Transverse colon (tissue), 4 donors: ENCODE results near the gene PLCH1. TPM values are rescaled to one million over a fixed set of nuclear protein-coding genes. Genes with fewer than 3 reads are reported as not detected.

Experiments
- DNase-seq: peaks from one replicate; pipeline ENCODE4 v3.0.0-alpha.2; 2019
- H3K27ac ChIP-seq, 4 donors: fragments of 200-600 bp; sonication (generic); 2 replicates each; pipeline ENCODE4 v1.5.1; 2016 to 2018; ENCODE audit warnings: inconsistent platforms in 4 of 4
- H3K27me3 ChIP-seq: fragments of 200-600 bp; sonication (generic); 2 replicates; pipeline ENCODE4 v1.5.1; 2017; ENCODE audit warnings: inconsistent platforms
- H3K36me3 ChIP-seq, 4 donors: fragments of 200-600 bp; sonication (generic); 2 replicates each; pipeline ENCODE4 v1.5.1; 2017 to 2019; ENCODE audit warnings: inconsistent platforms in 4 of 4
- H3K4me1 ChIP-seq, 4 donors: fragments of 200-600 bp; sonication (generic); 2 replicates each; pipeline ENCODE4 v1.5.1; 2017 to 2020; ENCODE audit warnings: inconsistent platforms in 4 of 4
- H3K4me3 ChIP-seq, 4 donors: fragments of 200-600 bp; sonication (generic); 1 replicate in 1 of 4; 2 replicates in 3 of 4; pipeline versions ENCODE4 v1.5.1 to v1.6.1; 2017 to 2019; ENCODE audit warnings: inconsistent platforms in 4 of 4
- H3K9me3 ChIP-seq, 2 donors: fragments of 200-600 bp; sonication (generic); 2 replicates each; pipeline ENCODE4 v1.5.1; 2017 to 2019; ENCODE audit warnings: inconsistent platforms in 2 of 2
- EP300 ChIP-seq: sonication (generic); formaldehyde crosslinking; IDR thresholded peaks from one replicate; pipeline ENCODE4 v1.6.1; 2017; ENCODE audit warnings: antibody characterized with exemption, low read depth
- POLR2A ChIP-seq: fragments of 450-650 bp; IDR thresholded peaks from one replicate; pipeline ENCODE4 v1.6.1; 2016; ENCODE audit warnings: antibody characterized with exemption, mild to moderate bottlenecking, moderate library complexity
- POLR2AphosphoS5 ChIP-seq, 3 donors: sonication (generic); formaldehyde crosslinking; IDR thresholded peaks; one replicate each; pipeline ENCODE4 v1.6.1; 2016; ENCODE audit warnings: antibody characterized with exemption in 3 of 3
- WGBS, 2 donors: methylation state at CpG; one replicate each; pipeline ENCODE4 v1.1.5; 2018; ENCODE audit warnings: low coverage in 1 of 2; 5-methylcytosine and 5-hydroxymethylcytosine counted together
- in situ Hi-C, 4 donors: fragments of 200-750 bp; cut with MboI; loops; one replicate each; pipeline versions ENCODE4 v1.15.0 to v1.15.1; 2017; ENCODE audit warnings: low sequenced_read_pairs in 3 of 4, low pct_ligation_motif_present in 1 of 4, low pct_unique_long_range_greater_than_20kb in 1 of 4
- intact Hi-C: fragments of 100-400 bp; cut with DNase I; formaldehyde crosslinking; loops from one replicate; pipeline ENCODE4 v1.15.1; 2023; ENCODE audit warnings: low total_unique reads
- total RNA-seq, 4 donors: library from RNA; depleted of rRNA; stranded (reverse); fragments of >200 nt; gene quantifications; one replicate each; pipeline ENCODE4 v1.1.0, GENCODE V29; 2016
- TF ChIP-seq, protein P1 (sequence below), 5 experiments: fragments of 200-600 bp in 3 of 5; fragments of 450-650 bp in 2 of 5; sonication (generic) in 3 of 5; IDR thresholded peaks; 1 replicate in 2 of 5; 2 replicates in 3 of 5; pipeline ENCODE4 v1.5.1; 2016 to 2017; ENCODE audit warnings: antibody characterized with exemption in 5 of 5, inconsistent platforms in 3 of 5, mild to moderate bottlenecking in 2 of 5, moderate library complexity in 1 of 5

PLCH1 gene
- total RNA-seq, 4 donors from 2014 or later = 8.2 to 33.4 (median 8.5) TPM

DNA sequence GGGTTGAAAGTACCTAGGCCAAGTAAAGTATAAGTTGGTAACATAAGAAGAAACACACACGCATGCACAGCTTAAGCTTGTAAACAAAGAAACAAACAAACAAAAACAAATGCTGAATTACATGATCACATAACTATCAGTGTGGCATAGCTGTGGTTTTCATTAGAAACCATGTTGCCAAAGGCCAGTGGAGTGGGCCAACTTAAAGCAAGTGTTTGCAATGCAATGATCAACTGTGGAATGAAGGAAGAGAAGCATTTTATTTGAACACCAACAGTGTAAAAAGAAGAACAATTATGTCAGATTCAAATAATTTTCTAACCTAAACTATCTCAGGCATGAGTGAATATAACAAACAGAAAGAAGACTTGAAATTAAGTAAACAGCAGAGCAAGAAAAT, 252.0 kb downstream of the PLCH1 start:
- H3K27me3 ChIP-seq = no peaks in the 10 kb centered on the region
- DNase-seq = no peak
- intact Hi-C loops = no loop called here
- TF ChIP-seq POLR2A (no peak), POLR2AphosphoS5 (IDR thresholded peaks at IDR 0.05) (no peak), EP300 (no peak)
- TF ChIP-seq, protein P1, sequence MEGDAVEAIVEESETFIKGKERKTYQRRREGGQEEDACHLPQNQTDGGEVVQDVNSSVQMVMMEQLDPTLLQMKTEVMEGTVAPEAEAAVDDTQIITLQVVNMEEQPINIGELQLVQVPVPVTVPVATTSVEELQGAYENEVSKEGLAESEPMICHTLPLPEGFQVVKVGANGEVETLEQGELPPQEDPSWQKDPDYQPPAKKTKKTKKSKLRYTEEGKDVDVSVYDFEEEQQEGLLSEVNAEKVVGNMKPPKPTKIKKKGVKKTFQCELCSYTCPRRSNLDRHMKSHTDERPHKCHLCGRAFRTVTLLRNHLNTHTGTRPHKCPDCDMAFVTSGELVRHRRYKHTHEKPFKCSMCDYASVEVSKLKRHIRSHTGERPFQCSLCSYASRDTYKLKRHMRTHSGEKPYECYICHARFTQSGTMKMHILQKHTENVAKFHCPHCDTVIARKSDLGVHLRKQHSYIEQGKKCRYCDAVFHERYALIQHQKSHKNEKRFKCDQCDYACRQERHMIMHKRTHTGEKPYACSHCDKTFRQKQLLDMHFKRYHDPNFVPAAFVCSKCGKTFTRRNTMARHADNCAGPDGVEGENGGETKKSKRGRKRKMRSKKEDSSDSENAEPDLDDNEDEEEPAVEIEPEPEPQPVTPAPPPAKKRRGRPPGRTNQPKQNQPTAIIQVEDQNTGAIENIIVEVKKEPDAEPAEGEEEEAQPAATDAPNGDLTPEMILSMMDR (IDR thresholded peaks at IDR 0.05) = no peak
- WGBS, 2 donors = 80 to 83% methylated on average over 1 of the region's 1 CpG
- H3K9me3 ChIP-seq = no peaks in the 10 kb centered on the region
- H3K4me3 ChIP-seq = no peak overlapping the region
- in situ Hi-C loops = no loop called here
- H3K36me3 ChIP-seq = no peaks in the 10 kb centered on the region
- no peak overlapping the region for H3K27ac ChIP-seq
- H3K4me1 ChIP-seq = no peaks in the 10 kb centered on the region

DNA sequence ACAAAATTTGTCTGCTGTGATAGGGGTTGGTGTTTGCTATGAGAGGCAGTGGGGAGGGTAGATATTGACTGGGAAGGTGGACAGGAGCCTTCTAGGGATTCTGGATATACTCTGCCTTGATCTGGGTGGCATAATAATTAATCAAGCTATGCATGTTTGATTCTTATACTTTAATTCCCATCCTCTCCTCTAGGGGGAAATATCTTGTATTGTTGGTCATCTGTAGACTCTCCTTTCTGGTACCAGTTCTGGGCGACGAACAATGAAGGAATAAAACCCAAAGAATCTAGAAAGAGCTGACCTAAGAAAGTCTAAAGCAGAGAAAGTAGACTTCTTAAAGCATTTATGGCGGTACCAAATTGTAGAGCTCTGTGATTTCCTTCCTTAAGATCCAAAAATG, 253.2 kb downstream of the PLCH1 start:
- Histone ChIP-seq H3K36me3 (no peaks in the 10 kb centered on the region), H3K9me3 (no peaks in the 10 kb centered on the region), H3K4me1 (no peaks in the 10 kb centered on the region), H3K27me3 (no peaks in the 10 kb centered on the region), H3K4me3 (no peak overlapping the region), H3K27ac (no peak overlapping the region)
- WGBS, 2 donors = 88 to 89% methylated on average over 3 of the region's 3 CpGs
- intact Hi-C loops (no loop called here), in situ Hi-C loops (no loop called here)
- no peak for TF ChIP-seq POLR2A
- no peak for TF ChIP-seq EP300
- no peak for TF ChIP-seq POLR2AphosphoS5 (IDR thresholded peaks at IDR 0.05)
- DNase-seq = no peak

DNA sequence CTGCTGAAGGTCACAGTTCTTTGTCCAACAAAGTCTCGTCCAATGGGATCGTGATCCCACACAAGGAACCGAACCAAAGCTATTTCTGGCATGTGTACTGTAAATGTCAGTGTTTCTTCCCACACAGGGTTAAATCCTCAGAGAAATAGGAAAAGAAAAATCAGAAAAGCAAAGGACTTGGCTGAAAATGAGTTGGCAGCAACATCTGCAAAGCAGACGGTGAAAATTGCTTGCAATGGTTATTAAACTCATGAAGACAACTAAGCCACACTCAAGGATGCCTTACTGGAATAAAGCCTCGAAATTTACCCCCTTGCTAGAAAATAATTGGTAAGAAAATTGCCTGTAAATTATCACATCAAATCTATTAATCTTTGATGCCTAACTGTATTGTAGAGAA, 256.2 kb downstream of the PLCH1 start:
- Histone ChIP-seq H3K27me3 (no peaks in the 10 kb centered on the region), H3K36me3 (no peaks in the 10 kb centered on the region), H3K27ac (no peak overlapping the region), H3K4me1 (no peaks in the 10 kb centered on the region), H3K4me3 (no peak overlapping the region), H3K9me3 (no peaks in the 10 kb centered on the region)
- intact Hi-C loops (no loop called here), in situ Hi-C loops (no loop called here)
- DNase-seq = no peak
- TF ChIP-seq, protein P1 (IDR thresholded peaks at IDR 0.05) = no peak
- TF ChIP-seq EP300 (no peak), POLR2AphosphoS5 (IDR thresholded peaks at IDR 0.05) (no peak), POLR2A (no peak)
- 84 to 87% methylated on average over 4 to 5 of the region's 5 CpGs for WGBS, 2 donors

DNA sequence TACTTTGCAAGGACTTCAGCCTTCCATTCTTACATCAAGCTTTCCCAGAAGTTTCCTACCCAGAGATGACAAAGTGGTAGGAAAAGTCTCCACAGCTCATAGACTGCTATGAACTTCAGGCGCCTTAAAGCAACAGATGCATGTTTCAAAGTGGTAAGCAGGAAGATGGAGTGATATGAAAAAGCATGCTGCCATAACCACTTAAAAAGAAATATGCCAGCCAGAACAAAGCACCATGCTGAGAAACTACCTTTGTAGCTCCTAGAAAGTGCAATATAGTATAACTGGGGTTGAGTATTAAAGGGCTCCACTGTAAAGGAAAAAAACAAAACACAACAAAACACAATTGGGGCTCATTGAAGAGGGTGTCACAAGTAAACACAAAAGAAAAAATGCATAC, 259.0 kb downstream of the PLCH1 start:
- intact Hi-C loops = no loop called here
- Histone ChIP-seq H3K27me3 (no peaks in the 10 kb centered on the region), H3K9me3 (no peaks in the 10 kb centered on the region), H3K4me3 (no peak overlapping the region), H3K36me3 (no peaks in the 10 kb centered on the region), H3K4me1 (no peaks in the 10 kb centered on the region), H3K27ac (no peak overlapping the region)
- no peak for DNase-seq
- TF ChIP-seq, protein P1 (IDR thresholded peaks at IDR 0.05) = no peak
- no peak for TF ChIP-seq EP300
- no peak for TF ChIP-seq POLR2AphosphoS5 (IDR thresholded peaks at IDR 0.05)
- TF ChIP-seq POLR2A = no peak
- WGBS, 2 donors = 87% methylated on average over 1 of the region's 1 CpG; no CpG with 5 or more reads in 1 of the 2 donors
- in situ Hi-C loops = no loop called here

DNA sequence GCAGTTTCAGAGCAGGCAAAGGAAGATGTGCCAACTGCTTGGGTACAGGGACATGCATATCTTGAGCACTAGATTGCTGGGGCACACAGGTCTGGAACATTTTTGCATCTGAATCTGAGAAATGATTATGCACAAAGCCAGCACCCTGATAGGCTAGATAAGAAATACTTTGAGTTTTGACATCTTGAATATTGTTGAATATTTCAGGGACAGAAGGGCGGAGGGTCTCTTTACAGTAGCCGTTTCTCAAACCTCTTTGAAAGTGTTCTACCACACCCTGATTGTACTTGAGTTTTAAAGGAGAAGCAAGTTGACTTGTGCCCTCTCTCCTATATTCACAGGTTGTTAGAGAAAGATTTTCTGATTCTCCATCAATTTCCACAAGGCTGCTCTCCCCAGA, 263.3 kb downstream of the PLCH1 start:
- TF ChIP-seq EP300 (no peak), POLR2AphosphoS5 (IDR thresholded peaks at IDR 0.05) (no peak), POLR2A (no peak)
- TF ChIP-seq, protein P1 (IDR thresholded peaks at IDR 0.05) = no peak
- intact Hi-C loops = loop anchor here (5.0 kb wide), 1 partner anchor 1144 kb away; no protein-coding TSS in a partner anchor

More for the DNA sequence above, 263.3 kb downstream of the PLCH1 start:
- Histone ChIP-seq H3K27ac (no peak overlapping the region), H3K4me1 (no peaks in the 10 kb centered on the region), H3K4me3 (no peak overlapping the region), H3K36me3 (no peaks in the 10 kb centered on the region), H3K9me3 (peaks cover 0 to 8% of the 10 kb centered on the region in 2 donors), H3K27me3 (no peaks in the 10 kb centered on the region)
- 83 to 84% methylated on average over 1 to 2 of the region's 2 CpGs for WGBS, 2 donors
- in situ Hi-C loops = no loop called here
- no peak for DNase-seq
